ENCODE results near the gene KCNH3.
"Not testable (repeated sequence)": the region's sequence is repeated elsewhere in the genome, so short reads cannot be mapped to it uniquely, and the experiment has no call there.

Gene KCNH3

DNA sequence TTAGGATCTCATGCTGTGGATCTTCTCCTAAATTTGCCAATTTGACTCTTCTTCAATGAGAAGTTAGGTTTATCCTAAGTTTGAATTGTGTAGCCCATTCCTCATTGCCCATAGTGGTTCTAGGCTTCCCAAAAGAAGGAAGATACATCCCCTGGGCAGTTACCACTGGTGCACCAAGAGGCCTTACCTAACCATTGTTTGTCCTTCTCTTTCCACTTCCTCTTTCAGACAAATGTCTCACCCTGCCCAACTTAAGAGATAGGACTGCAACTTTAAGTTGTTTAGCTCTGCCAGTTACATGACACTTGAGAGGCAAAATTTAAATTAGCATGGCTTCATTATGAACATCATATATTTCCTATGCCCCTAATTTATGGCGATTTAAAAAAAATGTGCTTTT lies 9.4 kb upstream of the KCNH3 start:
- no peak for DNase-seq

GRCh38 chr12:49531745-49532144 lies 7.1 kb upstream of the KCNH3 start:
- no peak for DNase-seq

DNA sequence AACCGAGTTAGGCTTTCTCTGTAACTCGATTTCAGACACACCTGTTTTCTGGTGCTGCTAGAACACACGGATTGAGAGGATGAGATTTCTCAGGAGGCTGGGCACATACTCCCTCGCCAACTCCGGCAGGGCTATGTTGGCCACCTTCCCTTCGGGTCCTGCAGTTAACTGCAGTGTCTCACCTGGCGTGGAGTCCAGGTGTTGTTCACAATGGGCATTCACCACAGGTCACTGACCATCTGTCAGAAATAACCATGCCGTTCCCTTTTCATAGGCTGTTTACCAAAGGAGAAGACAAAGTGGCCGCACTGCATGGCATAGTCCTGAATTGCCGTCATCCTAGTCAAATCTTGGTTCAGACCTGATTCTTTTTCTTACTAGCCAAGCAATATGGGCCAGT lies 5.5 kb upstream of the KCNH3 start:
- DNase-seq = no peak

GRCh38 chr12:49534122-49534521 lies 4.7 kb upstream of the KCNH3 start:
- DNase-seq = not testable (repeated sequence)

DNA sequence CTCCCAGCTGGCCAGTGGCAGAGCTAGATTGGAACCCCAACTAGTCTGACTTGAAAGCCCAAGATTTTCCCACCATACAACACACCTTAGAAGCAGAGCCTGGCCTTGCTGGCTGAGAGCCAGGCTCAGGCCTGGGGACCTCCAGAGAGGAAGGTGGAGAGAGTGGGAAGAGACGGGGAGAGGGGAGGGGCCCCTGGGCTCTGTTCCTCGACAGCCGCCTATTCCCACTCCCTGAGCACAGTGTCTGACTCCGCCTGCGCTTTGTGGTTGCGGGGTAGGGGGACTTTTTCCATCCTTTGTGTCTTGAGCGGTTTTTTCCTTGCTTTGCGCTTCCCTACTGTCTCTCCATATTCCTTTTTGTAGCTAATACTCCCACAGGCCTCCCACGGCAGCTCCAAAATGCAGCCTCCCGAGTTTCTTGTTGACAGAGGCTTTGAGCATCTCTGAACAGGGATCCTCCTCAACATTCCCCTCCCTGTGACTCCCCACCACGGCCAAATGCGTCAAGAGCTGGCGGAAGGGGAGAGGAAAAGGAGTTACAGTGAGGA lies 4.0 kb upstream of the KCNH3 start:
- no peak for DNase-seq

- no peak for DNase-seq
These were observed 2.8 kb upstream of the KCNH3 start for GRCh38 chr12:49535921-49536525.

GRCh38 chr12:49536526-49537071 lies 2.2 kb upstream of the KCNH3 start:
- no peak for DNase-seq

DNA sequence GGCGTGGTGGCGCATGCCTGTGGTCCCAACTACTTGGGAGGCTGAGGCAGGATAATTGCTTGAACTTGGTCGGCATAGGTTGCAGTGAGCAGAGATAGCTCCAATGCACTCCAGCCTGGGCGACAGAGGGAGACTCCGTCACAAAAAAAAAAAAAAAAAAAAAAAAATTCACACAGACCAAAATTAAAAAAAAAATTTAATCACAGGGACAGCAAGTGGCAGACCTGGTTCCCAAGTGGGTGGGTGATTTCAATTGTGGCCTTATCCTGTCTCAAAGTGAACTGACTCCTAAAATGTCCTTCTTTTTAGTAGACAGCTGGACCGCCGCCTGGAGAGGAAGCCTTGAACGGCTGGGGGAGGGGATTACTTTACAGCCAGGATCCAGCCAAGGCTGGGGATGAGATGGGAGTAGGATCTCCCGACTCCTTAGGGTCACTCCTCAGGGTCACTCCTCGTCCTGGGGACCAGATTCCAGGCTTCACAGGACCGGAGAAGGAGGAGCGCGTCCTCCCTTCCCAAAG lies 1.5 kb upstream of the KCNH3 start:
- DNase-seq = no peak

GRCh38 chr12:49537752-49538509 lies 899 bp upstream of the KCNH3 start:
- no peak for DNase-seq

DNA sequence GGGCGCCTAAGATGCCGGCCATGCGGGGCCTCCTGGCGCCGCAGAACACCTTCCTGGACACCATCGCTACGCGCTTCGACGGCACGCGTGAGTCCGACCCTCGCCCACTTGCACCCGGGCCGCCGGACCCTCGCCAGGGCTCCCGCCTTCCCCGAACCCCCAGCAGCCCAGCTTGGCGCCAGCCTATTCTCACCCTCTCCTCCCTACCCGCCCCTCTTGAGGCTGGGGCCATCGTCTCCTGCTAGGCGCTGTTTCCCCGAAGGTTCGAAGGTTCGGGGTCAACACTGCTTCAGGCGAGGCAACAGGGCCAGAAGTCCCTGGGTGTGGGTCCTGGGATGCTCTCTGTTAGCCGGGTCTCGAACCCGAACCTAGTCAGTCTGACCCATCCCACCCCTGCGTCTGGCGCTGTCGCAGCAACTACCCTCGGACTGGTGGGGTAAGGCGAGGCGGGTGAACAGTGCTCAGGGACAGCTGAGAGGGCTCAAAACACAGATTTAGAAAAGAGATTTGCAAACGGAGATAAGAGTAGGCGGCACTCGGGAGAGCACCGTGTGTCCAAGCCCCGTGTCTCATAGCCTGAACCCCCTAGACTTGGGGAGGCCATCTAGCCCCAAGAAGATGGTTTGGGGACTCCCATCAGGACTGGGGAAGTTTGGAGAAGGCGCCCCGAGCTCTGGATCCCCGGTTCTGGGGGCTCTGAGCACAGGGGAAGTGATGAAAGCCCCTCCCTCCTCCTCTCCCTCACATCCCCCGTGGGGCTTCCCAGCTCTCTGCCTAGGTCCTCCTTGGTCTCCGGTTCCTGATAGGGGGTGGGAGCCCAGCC lies 787 bp downstream of the KCNH3 start:
- DNase-seq = no peak

GRCh38 chr12:49540229-49541139 lies 1.7 kb downstream of the KCNH3 start:
- no peak for DNase-seq

- no peak for DNase-seq
These were observed 2.5 kb downstream of the KCNH3 start for GRCh38 chr12:49541140-49541861.

DNA sequence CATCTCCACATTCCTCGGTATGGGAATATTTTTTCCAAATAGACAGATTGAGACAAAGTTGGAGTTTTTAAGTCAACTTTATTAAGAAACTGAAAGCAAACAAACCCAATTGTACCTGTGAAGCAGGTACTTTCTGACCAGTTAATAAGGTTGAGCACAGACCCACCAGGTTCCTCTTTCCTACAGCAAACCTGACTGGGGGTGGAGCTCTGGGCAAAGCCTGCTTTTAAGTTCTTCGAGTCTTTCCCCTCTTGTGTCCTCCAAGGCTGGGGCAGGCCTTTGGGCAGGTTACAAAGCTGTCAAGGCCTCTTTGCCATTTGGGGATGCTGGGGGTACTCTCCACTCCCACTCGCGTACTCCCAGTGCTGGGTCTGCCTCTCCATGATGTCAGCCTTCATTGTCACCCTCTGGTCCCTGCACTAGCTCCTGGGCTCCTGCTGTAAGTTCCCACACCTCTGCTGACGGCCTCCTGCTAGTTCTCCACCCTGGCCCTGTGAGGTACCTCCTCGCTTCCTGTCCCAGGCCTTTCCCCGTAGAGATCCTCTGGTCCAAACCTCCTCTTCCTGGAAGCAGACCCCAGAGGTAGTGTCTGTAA lies 3.2 kb downstream of the KCNH3 start:
- no peak for DNase-seq

DNA sequence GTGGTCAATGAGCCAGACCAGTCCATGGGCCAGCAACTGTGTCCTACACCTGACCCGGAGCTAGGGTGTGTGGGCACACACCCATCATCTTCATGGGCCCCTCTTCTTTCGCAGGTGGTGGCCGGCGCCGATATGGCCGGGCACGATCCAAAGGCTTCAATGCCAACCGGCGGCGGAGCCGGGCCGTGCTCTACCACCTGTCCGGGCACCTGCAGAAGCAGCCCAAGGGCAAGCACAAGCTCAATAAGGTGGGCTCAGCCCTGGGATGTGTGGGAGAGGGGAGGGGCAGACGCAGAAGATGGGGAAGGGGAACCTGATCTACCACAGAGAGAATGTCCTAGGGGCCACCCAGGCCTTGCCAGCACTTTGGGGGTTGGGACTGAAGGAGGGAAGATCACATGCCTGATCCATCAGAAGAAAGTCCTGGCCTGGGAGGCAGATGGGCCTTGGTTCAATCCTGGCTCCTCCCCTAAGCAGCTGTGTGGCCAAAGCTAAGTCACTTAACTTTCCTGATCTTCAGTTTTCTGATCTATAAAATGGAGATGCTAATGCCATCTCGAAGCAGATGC lies 3.8 kb downstream of the KCNH3 start:
- no peak for DNase-seq

GRCh38 chr12:49543221-49543913 lies 4.5 kb downstream of the KCNH3 start:
- DNase-seq = no peak

GRCh38 chr12:49543914-49544815 lies 5.3 kb downstream of the KCNH3 start:
- no peak for DNase-seq

GRCh38 chr12:49545815-49546214 lies 7.0 kb downstream of the KCNH3 start:
- no peak for DNase-seq

- no peak for DNase-seq
These were observed 7.7 kb downstream of the KCNH3 start for GRCh38 chr12:49546481-49546880.

Data from effector CD4-positive, alpha-beta T cell (primary cell).